ENCODE data around the gene ADRA2C.

ADRA2C gene

GRCh38 chr4:3729188-3729881 is 36.9 kb upstream of the ADRA2C start:
- no peaks in the 10 kb centered on the region for H3K79me2 ChIP-seq (ENCODE audit: control insufficient read depth, low read length)
- H3F3A ChIP-seq (ENCODE audit: control insufficient read depth, insufficient read depth) = no peaks in the 10 kb centered on the region
- H3K9me2 ChIP-seq (replicated peaks; ENCODE audit: control insufficient read depth, low read length) = no peaks in the 10 kb centered on the region
- H3K4me2 ChIP-seq (ENCODE audit: low read length) = no peak overlapping the region
- no peaks in the 10 kb centered on the region for H3K36me3 ChIP-seq (ENCODE audit: control insufficient read depth, low read length)
- H4K20me1 ChIP-seq (ENCODE audit: control insufficient read depth, insufficient read depth, low read depth, low read length) = no peaks in the 10 kb centered on the region
- no peak overlapping the region for H3K27ac ChIP-seq (ENCODE audit: low read depth, low read length)
- H3K4me3 ChIP-seq (ENCODE audit: low read length) = no peak overlapping the region
- peaks cover 2% of the 10 kb centered on the region for H3K4me1 ChIP-seq (ENCODE audit: control insufficient read depth, low read length)
- no peaks in the 10 kb centered on the region for H3K27me3 ChIP-seq (ENCODE audit: control insufficient read depth, low read length)
- H3K9me3 ChIP-seq (ENCODE audit: control insufficient read depth, insufficient read depth, low read length) = no peaks in the 10 kb centered on the region
- TF ChIP-seq CTCF (IDR thresholded peaks at IDR 0.05; ENCODE audit: low read depth, low read length, poor library complexity, severe bottlenecking) (no peak), EZH2phosphoT487 (IDR thresholded peaks at IDR 0.05; ENCODE audit: borderline replicate concordance, low read length) (no peak)

- H3K27ac ChIP-seq (ENCODE audit: low read depth, low read length) = no peak overlapping the region
- no peaks in the 10 kb centered on the region for H3K9me2 ChIP-seq (replicated peaks; ENCODE audit: control insufficient read depth, low read length)
- H3K36me3 ChIP-seq (ENCODE audit: control insufficient read depth, low read length) = no peaks in the 10 kb centered on the region
- no peaks in the 10 kb centered on the region for H3K9me3 ChIP-seq (ENCODE audit: control insufficient read depth, insufficient read depth, low read length)
- no peak for TF ChIP-seq CTCF (IDR thresholded peaks at IDR 0.05; ENCODE audit: low read depth, low read length, poor library complexity, severe bottlenecking)
- H4K20me1 ChIP-seq (ENCODE audit: control insufficient read depth, insufficient read depth, low read depth, low read length) = no peaks in the 10 kb centered on the region
- H3K79me2 ChIP-seq (ENCODE audit: control insufficient read depth, low read length) = no peaks in the 10 kb centered on the region
- H3K4me2 ChIP-seq (ENCODE audit: low read length) = no peak overlapping the region
- no peaks in the 10 kb centered on the region for H3F3A ChIP-seq (ENCODE audit: control insufficient read depth, insufficient read depth)
- no peaks in the 10 kb centered on the region for H3K27me3 ChIP-seq (ENCODE audit: control insufficient read depth, low read length)
- H3K4me1 ChIP-seq (ENCODE audit: control insufficient read depth, low read length) = no peaks in the 10 kb centered on the region
- no peak overlapping the region for H3K4me3 ChIP-seq (ENCODE audit: low read length)
Measured at GRCh38 chr4:3729882-3730226, 36.3 kb upstream of the ADRA2C start.

- Histone ChIP-seq H3F3A (ENCODE audit: control insufficient read depth, insufficient read depth) (no peaks in the 10 kb centered on the region), H3K4me3 (ENCODE audit: low read length) (no peak overlapping the region), H3K9me3 (ENCODE audit: control insufficient read depth, insufficient read depth, low read length) (no peaks in the 10 kb centered on the region), H3K9me2 (replicated peaks; ENCODE audit: control insufficient read depth, low read length) (no peaks in the 10 kb centered on the region), H3K4me1 (ENCODE audit: control insufficient read depth, low read length) (no peaks in the 10 kb centered on the region), H3K4me2 (ENCODE audit: low read length) (no peak overlapping the region), H3K79me2 (ENCODE audit: control insufficient read depth, low read length) (no peaks in the 10 kb centered on the region), H3K27ac (ENCODE audit: low read depth, low read length) (no peak overlapping the region), H3K27me3 (ENCODE audit: control insufficient read depth, low read length) (no peaks in the 10 kb centered on the region), H3K36me3 (ENCODE audit: control insufficient read depth, low read length) (no peaks in the 10 kb centered on the region), H4K20me1 (ENCODE audit: control insufficient read depth, insufficient read depth, low read depth, low read length) (no peaks in the 10 kb centered on the region)
- TF ChIP-seq EZH2phosphoT487 (IDR thresholded peaks at IDR 0.05; ENCODE audit: borderline replicate concordance, low read length) (no peak), CTCF (IDR thresholded peaks at IDR 0.05; ENCODE audit: low read depth, low read length, poor library complexity, severe bottlenecking) (no peak)
Measured at GRCh38 chr4:3730422-3731190, 35.6 kb upstream of the ADRA2C start.
